GM18511 (cell line): ENCODE results near the gene SGCA.
A peak's percentile ranks its signal among the peaks of the same experiment; 100 is the strongest.

Experiments
- ATAC-seq: cut with Tn5 transposase; IDR thresholded peaks from one replicate; pipeline ENCODE4 v1.9.1; 2021; ENCODE audit warnings: mild to moderate bottlenecking, moderate library complexity; ENCODE audit not compliant: unreplicated experiment

Gene SGCA

GRCh38 chr17:50207315-50207714, 41.5 kb downstream of the SGCA start:
- no peak for ATAC-seq

DNA sequence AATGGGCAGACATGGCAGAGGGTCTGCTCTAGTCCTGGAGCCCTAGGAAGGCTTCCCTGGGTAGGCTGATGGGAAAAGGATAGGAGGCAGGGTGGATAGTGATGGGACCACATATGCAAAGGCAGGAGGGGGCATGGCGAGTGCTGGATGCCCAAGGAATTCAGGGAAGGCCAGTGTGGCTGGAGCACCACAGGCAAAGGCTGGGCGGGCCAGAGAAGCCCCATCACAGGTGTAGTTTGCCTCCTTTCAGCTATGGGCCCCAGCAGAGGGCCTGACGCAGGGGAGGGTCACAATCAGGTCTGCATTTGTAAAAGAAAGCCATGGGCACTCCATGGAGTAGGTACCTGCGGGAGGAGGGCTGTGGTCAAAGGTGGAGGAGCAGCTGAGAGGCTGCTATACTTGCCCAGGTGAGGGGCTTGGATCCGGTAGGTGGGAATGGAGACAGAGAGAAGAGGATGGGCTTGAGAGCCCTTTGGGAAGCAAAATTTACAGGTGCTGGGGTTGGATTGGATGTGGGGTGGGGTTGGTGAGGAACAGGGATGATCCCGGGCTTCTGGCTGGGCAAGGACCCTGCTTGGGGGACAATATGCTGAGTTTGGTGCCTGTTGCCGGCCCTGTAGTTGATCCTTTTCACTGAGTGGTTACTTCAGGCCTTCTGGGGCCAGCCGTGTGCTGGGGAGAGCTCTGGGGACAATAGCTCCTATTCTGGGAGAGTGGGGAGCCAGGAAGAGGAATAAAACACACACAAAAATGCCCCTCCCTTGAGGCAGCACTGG, 42.2 kb downstream of the SGCA start:
- ATAC-seq = no peak

GRCh38 chr17:50208611-50209061, 42.8 kb downstream of the SGCA start:
- no peak for ATAC-seq

DNA sequence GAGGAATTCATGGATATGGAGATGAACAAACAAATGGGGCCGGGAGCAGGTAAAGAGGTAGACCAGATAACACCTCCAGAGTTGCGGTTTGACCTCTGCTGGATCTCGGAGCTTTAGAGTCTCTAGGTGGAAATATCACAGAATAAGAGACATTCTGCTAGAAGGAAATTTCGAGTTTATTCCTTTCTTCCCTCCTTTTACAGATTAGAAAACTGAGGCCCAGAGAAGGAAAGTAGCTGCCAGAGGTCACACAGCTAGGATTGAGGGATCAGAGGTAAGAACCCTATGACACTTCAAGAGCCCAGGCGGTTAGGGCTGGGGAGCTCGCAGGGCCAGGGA, 43.3 kb downstream of the SGCA start:
- ATAC-seq = no peak

DNA sequence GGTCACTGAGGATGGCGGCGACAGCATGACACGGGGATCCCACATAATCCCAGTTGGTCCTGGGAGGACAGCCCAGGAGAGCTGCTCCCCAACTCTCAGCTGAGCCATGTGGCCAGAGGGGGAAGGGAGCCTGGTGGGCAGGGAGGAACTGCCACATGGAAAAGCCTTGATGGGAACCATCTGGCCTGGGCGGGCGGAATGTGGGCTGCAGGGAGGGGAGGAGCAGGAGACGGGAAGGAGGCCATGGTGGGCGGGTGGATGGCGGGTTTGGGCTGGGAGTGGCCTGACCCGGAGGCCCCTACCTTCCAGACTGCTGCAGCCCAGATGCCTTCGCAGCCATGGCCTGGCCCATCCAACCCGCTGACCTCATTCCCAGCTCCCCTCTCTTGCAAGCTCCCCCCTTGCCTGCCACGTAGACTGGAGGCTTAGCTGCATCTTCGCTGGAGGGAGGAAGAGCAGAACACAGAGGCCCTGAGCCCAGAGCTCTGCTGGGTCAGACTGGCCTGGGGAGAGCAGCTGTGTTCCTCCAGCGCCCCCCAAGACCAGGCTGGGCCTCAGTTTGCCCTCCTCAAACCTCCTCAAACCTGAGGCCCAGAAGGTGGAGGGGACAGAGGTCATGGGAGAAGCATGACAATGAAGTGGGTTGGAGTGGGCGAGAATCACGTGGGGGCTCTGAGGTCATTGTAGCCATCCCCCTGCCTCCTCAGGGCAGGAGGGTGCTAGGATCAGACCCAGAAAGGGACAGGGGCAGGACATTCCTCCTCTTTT, 43.9 kb downstream of the SGCA start:
- no peak for ATAC-seq

GRCh38 chr17:50210240-50211225, 44.7 kb downstream of the SGCA start:
- no peak for ATAC-seq

GRCh38 chr17:50211249-50212120, 45.7 kb downstream of the SGCA start:
- ATAC-seq = no peak

- ATAC-seq = no peak
Measured at GRCh38 chr17:50212121-50212843, 46.5 kb downstream of the SGCA start.

GRCh38 chr17:50213026-50214022, 47.5 kb downstream of the SGCA start:
- ATAC-seq = peak; percentile 88

GRCh38 chr17:50214976-50215760, 49.4 kb downstream of the SGCA start:
- ATAC-seq = no peak

DNA sequence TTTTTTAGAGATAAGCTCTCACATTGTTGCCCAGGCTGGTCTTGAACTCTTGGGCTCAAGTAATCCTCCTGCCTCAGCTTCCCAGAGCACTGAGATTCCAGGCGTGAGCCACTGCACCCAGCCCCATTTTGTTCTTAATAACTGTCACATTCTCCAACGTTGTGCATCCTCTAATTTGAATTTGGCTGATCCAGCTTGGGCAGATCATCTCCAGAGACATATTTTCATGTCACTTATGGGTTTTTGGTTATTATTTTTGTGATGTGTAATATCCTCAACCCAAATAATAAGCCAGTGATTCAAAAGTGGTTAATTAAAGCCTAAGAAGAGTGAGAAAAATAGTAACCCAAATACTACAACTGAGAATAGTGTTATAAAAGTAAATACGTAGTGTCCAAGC, 51.8 kb downstream of the SGCA start:
- no peak for ATAC-seq

DNA sequence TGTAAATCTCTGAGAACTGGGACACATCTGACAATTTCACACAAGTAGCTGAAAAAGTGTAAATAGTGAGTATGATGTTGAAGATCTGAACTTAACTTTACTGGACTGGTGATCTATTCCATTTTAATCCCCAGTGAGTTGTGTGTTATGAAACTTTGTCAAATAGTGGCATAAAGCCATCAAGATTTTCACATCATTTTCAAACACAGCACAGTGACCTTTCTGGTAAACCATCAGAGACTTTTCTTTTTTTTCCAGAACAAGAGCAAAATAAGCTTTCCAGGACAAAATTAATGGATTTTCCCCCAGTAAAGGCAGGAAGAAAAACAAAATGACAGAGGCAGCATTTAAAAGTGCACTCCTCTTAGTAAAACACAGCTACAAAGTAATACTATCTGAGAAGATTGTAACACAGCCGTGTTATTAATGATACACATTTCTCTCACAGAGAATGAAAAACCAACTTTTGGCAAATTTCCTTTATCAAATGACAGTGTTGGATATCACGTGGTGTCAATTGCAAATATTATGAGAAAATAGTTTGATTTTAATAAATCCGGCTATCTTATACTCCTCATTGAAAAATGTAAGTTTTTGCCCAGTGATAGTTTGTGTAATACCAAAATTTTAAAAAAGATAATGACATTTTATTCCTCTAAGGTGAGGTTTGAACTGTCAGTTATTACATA, 52.4 kb downstream of the SGCA start:
- no peak for ATAC-seq

GRCh38 chr17:50218771-50219315, 53.0 kb downstream of the SGCA start:
- no peak for ATAC-seq

DNA sequence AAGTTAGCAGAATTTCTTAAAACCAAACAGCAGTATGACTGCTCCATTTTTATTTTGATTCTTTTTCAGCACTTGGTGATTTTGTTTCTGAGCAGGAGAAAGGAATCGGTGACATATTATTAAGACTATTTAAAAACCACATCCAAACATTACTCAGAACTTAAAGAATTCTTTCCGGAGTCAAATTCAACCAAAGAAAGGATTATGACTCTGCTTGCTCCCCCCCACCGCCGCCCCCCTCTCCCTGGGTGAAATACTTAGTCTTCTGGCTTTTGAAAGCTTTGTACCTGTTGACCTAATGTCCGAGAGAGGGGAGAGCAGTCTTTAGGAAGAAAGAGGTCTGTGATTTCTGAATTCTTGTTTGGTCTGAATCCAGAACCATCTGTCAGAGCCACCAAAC, 53.5 kb downstream of the SGCA start:
- ATAC-seq = no peak

DNA sequence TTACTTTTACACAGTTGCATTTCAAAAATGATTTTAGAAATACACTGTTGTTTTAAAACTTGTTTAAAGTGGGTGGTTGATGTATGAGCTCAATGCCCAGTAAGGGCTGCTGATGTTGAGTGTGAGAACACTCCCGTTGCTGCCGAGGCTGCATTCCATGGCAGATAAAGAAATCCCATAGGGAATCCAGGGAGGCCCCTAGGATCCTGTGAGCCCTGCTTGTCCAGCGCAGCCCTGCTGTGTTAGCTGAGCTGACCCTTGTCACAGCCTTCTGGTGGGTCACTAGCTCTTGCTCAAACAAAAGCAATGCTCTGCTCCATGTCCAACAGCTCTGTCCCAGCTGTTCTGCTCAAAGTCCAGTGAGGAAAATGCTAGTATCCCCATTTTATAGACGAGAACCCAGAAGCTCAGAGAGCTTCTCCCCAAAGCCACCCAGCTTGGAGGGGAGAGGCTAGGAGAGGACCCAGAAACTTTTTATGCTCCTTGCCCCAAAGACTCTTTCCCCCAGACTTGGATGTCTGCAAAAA, 54.2 kb downstream of the SGCA start:
- no peak for ATAC-seq

GRCh38 chr17:50220811-50221210, 55.0 kb downstream of the SGCA start:
- ATAC-seq = no peak
